GM12872 (cell line): ENCODE results near the gene CTR9.
A peak's percentile ranks its signal among the peaks of the same experiment; 100 is the strongest.

Source experiments
- TF ChIP-seq, protein P1 (sequence below): IDR thresholded peaks from 3 replicates; pipeline ENCODE4 v1.5.1; 2011; ENCODE audit warnings: low read depth, mild to moderate bottlenecking, low read length, moderate library complexity; ENCODE audit not compliant: insufficient read depth

The CTR9 gene

DNA sequence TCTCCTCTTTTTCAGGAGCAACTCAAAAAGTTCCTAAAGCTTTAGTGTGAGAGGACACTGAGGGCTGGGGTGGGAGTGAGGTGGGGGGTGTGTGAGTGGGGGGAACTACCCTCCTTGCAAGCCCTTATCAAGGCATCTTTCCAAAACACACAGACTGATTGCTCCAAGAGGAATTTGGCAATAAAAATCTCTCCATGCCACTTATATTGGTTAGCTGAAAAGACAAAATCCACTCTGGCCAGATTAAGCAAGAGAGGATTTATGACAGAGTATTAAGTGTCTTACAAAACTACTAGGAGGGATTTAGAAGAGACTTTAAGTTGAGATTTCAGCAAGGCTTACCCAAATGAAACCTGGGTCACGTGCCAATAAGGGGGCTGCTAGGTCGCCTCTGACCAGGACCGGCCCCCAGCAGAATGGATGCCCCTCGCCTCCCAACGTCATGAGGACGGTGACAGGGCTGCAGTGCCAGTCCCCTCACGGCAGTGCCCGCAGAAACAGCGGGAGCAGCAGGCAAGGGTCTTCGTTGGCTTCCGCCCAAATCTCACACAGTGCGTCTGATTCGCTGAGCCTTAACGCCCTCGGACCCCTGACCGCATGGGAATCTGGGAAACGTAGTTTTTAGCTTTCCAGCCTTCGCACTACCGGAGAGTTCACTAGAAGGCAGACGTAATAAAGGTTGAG lies 22.1 kb upstream of the CTR9 start:
- TF ChIP-seq, protein P1, sequence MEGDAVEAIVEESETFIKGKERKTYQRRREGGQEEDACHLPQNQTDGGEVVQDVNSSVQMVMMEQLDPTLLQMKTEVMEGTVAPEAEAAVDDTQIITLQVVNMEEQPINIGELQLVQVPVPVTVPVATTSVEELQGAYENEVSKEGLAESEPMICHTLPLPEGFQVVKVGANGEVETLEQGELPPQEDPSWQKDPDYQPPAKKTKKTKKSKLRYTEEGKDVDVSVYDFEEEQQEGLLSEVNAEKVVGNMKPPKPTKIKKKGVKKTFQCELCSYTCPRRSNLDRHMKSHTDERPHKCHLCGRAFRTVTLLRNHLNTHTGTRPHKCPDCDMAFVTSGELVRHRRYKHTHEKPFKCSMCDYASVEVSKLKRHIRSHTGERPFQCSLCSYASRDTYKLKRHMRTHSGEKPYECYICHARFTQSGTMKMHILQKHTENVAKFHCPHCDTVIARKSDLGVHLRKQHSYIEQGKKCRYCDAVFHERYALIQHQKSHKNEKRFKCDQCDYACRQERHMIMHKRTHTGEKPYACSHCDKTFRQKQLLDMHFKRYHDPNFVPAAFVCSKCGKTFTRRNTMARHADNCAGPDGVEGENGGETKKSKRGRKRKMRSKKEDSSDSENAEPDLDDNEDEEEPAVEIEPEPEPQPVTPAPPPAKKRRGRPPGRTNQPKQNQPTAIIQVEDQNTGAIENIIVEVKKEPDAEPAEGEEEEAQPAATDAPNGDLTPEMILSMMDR: no peak

DNA sequence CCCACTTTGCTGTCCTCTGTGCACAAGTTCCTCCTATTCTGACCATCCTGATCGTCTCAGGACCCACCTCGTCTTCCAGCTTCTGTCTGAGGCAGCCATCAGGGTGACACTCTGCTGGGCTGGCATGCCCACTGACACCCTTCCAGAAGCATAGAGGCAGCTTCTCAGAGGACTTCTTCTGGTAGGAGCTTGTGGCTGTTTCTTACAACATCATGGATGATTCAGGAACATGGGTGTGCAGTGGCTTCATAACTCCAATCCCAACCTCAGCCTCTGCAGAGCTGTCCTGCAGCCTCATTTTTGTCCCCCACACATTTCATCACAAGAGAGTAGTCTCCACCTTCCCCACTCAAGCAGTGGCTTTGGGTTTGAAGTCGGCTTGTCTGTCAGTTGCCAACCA lies 20.9 kb upstream of the CTR9 start:
- TF ChIP-seq, protein P1: no peak

DNA sequence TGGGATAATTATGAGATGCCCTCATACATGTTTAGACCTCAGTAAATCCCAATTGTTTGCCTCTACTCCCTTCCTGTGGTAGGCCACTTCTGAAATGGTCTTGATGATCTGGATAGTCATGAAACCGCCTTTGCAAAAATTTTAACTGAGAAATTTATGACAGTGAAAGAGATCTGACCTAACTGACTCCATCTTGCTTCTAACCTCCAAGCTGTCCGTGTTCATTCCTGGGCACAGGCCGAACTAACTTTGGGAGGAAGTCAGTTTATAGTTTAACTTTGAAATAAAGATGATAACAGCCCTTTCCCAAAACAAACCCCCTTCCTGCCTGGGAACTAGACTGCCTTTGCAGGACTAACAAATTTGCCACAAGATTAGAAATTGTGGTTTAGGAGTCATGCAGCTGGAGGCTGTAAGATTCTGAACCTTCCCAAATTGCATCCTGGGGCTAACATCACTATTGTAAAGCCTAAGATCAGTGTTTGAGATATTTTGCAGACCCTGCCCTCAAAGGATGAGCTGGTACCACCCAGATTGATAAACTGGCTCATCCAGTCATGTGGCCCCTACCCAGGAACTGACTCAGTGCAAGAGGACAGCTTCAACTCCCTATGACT lies 19.9 kb upstream of the CTR9 start:
- TF ChIP-seq, protein P1: no peak

DNA sequence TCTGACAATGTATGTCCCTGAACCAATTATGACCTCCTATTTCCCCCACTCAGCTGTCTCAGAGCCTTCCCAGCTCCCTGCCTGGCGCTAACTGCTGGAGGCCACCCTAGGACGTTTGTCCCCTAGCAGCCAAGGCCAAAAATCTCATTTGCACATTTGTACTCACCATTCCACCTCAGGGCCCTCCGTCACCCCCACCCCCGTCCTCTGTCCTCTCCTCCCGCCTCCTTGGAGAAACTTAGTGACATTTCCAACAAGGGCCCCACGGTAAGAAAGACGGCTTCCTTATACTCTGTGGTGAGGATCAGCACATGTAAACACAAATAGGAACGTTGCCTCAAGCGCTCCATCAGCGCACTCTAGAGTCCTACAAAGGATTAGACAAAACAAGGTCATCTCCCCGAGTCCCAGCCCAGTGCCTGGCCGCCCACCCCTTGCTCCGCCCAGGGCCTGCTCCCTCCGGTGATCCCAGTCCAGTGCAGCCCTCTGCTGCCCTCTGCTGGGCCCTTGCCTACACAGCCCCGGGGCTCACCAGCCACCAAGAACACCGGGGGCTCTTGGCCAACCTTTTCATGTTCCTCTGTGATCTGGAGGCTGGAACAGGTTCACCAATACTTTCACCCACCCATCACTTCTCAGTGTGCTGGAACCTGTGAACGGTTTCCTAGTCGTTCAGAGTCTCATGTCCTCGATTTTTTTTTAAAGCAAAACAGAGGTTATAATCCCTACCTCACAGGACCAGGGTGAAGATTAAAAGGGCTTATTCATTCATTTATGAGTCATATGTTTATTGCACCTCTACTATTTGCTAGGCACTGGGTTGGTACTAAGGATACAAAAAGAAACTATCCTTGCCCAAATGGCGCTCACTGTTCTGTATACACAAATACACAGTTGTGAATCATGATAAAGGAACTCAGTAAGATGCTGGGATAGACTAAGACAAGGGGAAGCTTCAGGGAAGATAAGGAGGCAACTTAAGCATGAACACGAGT lies 15.3 kb upstream of the CTR9 start:
- TF ChIP-seq, protein P1: peak; percentile 97

DNA sequence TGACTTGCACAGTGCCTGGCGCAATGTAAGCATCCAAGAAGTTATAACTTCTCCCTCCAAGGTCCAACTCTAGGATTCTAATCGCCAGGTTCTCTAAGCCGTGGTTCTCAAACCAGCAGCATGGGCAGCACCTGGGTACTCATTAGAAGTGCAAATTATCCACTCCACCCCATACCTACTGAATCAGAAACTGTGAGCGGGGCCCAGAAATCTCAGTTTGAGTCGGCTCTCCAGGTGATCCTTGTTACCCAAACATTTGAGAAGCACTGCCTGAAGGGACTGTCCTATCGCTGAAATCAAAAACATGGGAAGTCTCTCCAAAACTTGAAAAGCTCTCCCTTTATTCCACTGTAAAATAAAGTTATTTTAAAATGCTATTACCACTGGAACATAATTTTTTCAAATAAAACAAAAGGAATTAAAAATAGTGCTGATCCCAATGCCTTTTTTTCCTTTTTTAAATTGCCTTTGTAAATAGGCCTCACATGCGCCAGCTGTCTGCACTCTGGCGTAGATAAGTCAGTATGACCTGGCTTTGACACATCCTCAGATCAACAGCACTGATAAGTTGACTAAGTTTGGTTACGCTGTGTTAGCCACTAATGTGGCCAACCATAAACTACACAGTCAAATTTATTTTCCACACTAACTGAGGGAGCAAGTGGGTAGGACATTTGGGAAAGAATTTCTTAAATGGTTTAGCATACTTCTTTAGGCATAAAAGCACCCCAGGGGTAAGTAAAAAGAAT lies 8.4 kb upstream of the CTR9 start:
- TF ChIP-seq, protein P1: no peak

DNA sequence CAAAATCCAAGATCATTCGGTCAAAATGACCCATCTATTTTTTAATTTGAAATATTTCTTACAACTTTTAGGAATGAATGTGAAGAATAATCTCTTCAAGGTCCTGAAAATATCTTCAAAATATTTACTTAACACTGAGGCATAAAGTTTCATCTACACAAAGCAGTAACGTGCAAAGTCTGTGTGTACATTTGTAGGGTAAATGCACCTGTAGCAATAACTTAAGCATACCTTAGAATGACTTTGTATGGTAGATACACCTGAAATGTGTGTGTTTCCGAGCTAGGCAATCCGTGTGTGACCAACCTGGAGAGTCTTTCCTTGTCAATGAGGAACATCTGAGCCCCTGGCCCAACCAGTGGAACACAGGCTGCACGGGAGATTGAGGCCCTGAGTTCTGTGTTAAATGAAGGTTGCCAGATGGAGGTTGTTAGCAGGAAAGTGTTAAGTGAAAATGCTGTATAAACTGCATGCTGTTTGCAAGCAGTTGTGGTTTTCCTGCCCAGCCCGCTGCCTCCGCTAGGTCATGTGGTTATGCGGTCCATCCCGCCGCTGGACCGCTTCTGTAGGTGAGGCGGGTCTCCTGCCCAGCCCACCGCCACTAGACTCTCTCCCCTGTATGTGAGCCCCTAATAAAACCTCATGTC lies 7.6 kb upstream of the CTR9 start:
- TF ChIP-seq, protein P1: no peak
